ENCODE results near the gene ARID2. TPM values are rescaled to one million over a fixed set of nuclear protein-coding genes. Genes with fewer than 3 reads are reported as not detected.

Gene ARID2
- total and polyA plus RNA-seq, 8 donors, result 29.2 to 42.6 (median 34.1) TPM

GRCh38 chr12:45730348-45731189, 1.1 kb downstream of the ARID2 start:
- intact Hi-C loops (cut with DNase I), result no loop called here
- Histone ChIP-seq H3K36me3 (no peaks in the 10 kb centered on the region), H3K27me3 (no peaks in the 10 kb centered on the region), H3K9me3 (no peaks in the 10 kb centered on the region), H3K27ac (peak overlapping the region; percentile 99), H3K4me3 (peak overlapping the region; percentile 64 to 92), H3K4me1 (peaks cover 19 to 38% of the 10 kb centered on the region in 2 donors)
- DNase-seq (peak; percentile 42 to 87 (median 69)), ATAC-seq (no peak)
- TF ChIP-seq CTCF (IDR thresholded peaks at IDR 0.05), result no peak

- DNase-seq (no peak), ATAC-seq (no peak)
- no peaks in the 10 kb centered on the region for H3K27me3 ChIP-seq
- H3K27ac ChIP-seq, result peak overlapping the region; percentile 99
- intact Hi-C loops (cut with DNase I), result no loop called here
- TF ChIP-seq CTCF (IDR thresholded peaks at IDR 0.05), result no peak
- H3K9me3 ChIP-seq, result no peaks in the 10 kb centered on the region
- no peaks in the 10 kb centered on the region for H3K36me3 ChIP-seq
- H3K4me1 ChIP-seq, result peaks cover 19 to 36% of the 10 kb centered on the region in 2 donors
- H3K4me3 ChIP-seq, result peak overlapping the region; percentile 64 to 92
These were observed 1.8 kb downstream of the ARID2 start for GRCh38 chr12:45731190-45731775.

- Histone ChIP-seq H3K27me3 (no peaks in the 10 kb centered on the region), H3K4me1 (peaks cover 19 to 36% of the 10 kb centered on the region in 2 donors), H3K36me3 (no peaks in the 10 kb centered on the region), H3K4me3 (peak overlapping the region; percentile 64 to 92), H3K27ac (peak overlapping the region; percentile 99), H3K9me3 (peaks cover 0 to 4% of the 10 kb centered on the region in 2 donors)
- intact Hi-C loops (cut with DNase I), result no loop called here
- ATAC-seq, result no peak
- no peak for TF ChIP-seq CTCF (IDR thresholded peaks at IDR 0.05)
- DNase-seq, result no peak
These were observed 2.7 kb downstream of the ARID2 start for GRCh38 chr12:45732250-45732649.

GRCh38 chr12:45732936-45733335, 3.4 kb downstream of the ARID2 start:
- no peak for ATAC-seq
- no peak for DNase-seq
- Histone ChIP-seq H3K9me3 (peaks cover 0 to 6% of the 10 kb centered on the region in 2 donors), H3K27me3 (no peaks in the 10 kb centered on the region), H3K27ac (peak overlapping the region; percentile 99), H3K4me1 (peaks cover 19 to 36% of the 10 kb centered on the region in 2 donors), H3K36me3 (no peaks in the 10 kb centered on the region), H3K4me3 (no peak overlapping the region)
- no peak for TF ChIP-seq CTCF (IDR thresholded peaks at IDR 0.05)
- intact Hi-C loops (cut with DNase I), result no loop called here

- TF ChIP-seq CTCF (IDR thresholded peaks at IDR 0.05), result no peak
- H3K4me1 ChIP-seq, result peaks cover 9 to 19% of the 10 kb centered on the region in 2 donors
- H3K4me3 ChIP-seq, result no peak overlapping the region
- H3K36me3 ChIP-seq, result no peaks in the 10 kb centered on the region
- no peaks in the 10 kb centered on the region for H3K27me3 ChIP-seq
- no peak for ATAC-seq
- no peak overlapping the region for H3K27ac ChIP-seq
- intact Hi-C loops (cut with DNase I), result no loop called here
- DNase-seq, result no peak
- peaks cover 0 to 8% of the 10 kb centered on the region in 2 donors for H3K9me3 ChIP-seq
These were observed 8.1 kb downstream of the ARID2 start for GRCh38 chr12:45737638-45738037.
